Calu3 (cell line): ENCODE data around the gene PPL. TPM values are rescaled to one million over a fixed set of nuclear protein-coding genes. Genes with fewer than 3 reads are reported as not detected.

Experiments
- BruUV-seq: library from RNA; stranded (reverse); fragments of 400-500 nt; replicated peaks from 2 replicates; lab custom pipeline; 2021; lab: Mats Ljungman, UMichigan
- CTCF ChIA-PET: fragments of 300-600 bp; sonication (Branson Sonifier 250); formaldehyde crosslinking; loops from one replicate; lab custom pipeline; 2022; ENCODE audit warnings: antibody characterized with exemption; lab: Charles Lee
- DNase-seq: peaks from one replicate; pipeline ENCODE4 v3.0.0; 2022
- H3K27ac Mint-ChIP-seq: one replicate; pipeline ENCODE4 v1.8.0; 2022; ENCODE audit warnings: mixed read lengths; ENCODE audit not compliant: unreplicated experiment
- H3K27me3 Mint-ChIP-seq: one replicate; pipeline ENCODE4 v1.8.0; 2022; ENCODE audit warnings: mixed read lengths; ENCODE audit not compliant: unreplicated experiment
- H3K36me3 Mint-ChIP-seq: one replicate; pipeline ENCODE4 v1.8.0; 2022; ENCODE audit warnings: mild to moderate bottlenecking, moderate library complexity, mixed read lengths; ENCODE audit not compliant: insufficient read depth, unreplicated experiment
- H3K4me1 Mint-ChIP-seq: one replicate; pipeline ENCODE4 v1.8.0; 2022; ENCODE audit warnings: mild to moderate bottlenecking, low read depth, mixed read lengths; ENCODE audit not compliant: unreplicated experiment
- H3K4me3 Mint-ChIP-seq: one replicate; pipeline ENCODE4 v1.8.0; 2022; ENCODE audit warnings: mild to moderate bottlenecking, low read depth, moderate library complexity, mixed read lengths; ENCODE audit not compliant: unreplicated experiment
- H3K9me3 Mint-ChIP-seq: one replicate; pipeline ENCODE4 v1.8.0; 2022; ENCODE audit warnings: low read depth, mixed read lengths; ENCODE audit not compliant: unreplicated experiment
- CTCF ChIP-seq: fragments of 200-600 bp; IDR thresholded peaks from one replicate; pipeline ENCODE4 v1.8.0; 2022; ENCODE audit warnings: antibody characterized with exemption; ENCODE audit not compliant: unreplicated experiment
- intact Hi-C: fragments of 100-400 bp; cut with micrococcal nuclease; formaldehyde crosslinking; loops from one replicate; pipeline ENCODE4 v1.10.0; 2022; ENCODE audit not compliant: unreplicated experiment
- total RNA-seq: library from RNA; stranded (reverse); gene quantifications from 2 replicates; pipeline ENCODE4 v1.2.3, GENCODE V29; 2022

The PPL gene
- total RNA-seq, 1 experiment from 2014 or later, result 75.0 TPM

DNA sequence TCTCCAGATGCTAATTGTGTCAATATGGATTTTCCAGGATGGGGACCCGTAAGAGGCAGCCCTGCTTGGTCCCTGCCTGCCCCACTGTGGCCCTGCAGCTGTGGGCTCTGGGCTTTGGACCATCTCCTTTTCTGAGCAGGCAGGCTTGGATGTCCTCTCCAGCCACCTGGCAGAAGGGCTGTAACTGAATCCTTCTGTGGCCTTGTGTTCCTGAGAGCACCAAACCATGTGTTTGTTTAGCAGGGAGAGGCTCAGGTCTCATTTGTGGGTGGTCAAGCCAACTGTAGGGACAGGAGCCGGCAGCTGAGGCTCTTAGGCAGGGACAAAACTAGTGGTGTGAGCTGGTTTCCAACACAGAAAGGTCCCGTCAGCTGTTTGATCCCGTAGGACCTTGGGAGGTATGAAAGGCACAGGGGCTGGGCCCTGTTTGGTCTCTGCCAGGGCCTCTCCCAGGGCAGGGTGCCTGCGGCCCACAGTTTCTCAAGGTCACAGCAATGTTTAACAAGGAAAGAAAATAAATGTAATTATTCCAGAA is 39.7 kb upstream of the PPL start:
- H3K27me3 Mint-ChIP-seq, result peaks cover 48% of the 10 kb centered on the region
- H3K27ac Mint-ChIP-seq, result no peak overlapping the region
- CTCF ChIA-PET, result no interaction called here
- no TSS peak for BruUV-seq
- H3K4me3 Mint-ChIP-seq, result no peak overlapping the region
- no peaks in the 10 kb centered on the region for H3K9me3 Mint-ChIP-seq
- TF ChIP-seq CTCF, result no peak
- H3K36me3 Mint-ChIP-seq, result no peaks in the 10 kb centered on the region
- no peak for DNase-seq
- intact Hi-C loops, result loop anchor here (2.0 kb wide), 1 partner anchor 16 kb away; no protein-coding TSS in a partner anchor
- no peaks in the 10 kb centered on the region for H3K4me1 Mint-ChIP-seq

DNA sequence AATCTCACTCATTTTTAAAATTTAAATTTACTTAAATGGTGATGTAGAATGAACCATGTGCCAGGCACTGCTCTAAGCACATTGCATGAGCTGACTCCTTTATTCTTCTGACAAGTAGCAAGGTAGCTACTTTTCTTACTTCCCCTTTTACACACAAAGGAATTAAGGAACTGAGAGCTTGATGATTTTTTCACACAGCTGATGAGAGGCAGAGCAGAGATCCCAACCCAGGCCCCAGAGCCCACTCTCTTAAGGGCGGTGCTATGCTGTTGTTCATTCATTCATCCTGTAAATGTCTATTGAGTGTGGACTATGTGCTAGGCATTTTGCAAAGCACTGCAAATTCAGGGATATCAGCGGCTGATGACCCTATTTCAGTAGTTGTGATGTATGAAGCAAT is 39.1 kb upstream of the PPL start:
- Mint-ChIP-seq H3K4me3 (no peak overlapping the region), H3K36me3 (no peaks in the 10 kb centered on the region), H3K27ac (no peak overlapping the region), H3K9me3 (no peaks in the 10 kb centered on the region), H3K27me3 (peaks cover 48% of the 10 kb centered on the region), H3K4me1 (no peaks in the 10 kb centered on the region)
- intact Hi-C loops, result loop anchor here (2.0 kb wide), 1 partner anchor 15 kb away; no protein-coding TSS in a partner anchor
- CTCF ChIA-PET, result no interaction called here
- no peak for TF ChIP-seq CTCF
- no TSS peak for BruUV-seq
- no peak for DNase-seq

DNA sequence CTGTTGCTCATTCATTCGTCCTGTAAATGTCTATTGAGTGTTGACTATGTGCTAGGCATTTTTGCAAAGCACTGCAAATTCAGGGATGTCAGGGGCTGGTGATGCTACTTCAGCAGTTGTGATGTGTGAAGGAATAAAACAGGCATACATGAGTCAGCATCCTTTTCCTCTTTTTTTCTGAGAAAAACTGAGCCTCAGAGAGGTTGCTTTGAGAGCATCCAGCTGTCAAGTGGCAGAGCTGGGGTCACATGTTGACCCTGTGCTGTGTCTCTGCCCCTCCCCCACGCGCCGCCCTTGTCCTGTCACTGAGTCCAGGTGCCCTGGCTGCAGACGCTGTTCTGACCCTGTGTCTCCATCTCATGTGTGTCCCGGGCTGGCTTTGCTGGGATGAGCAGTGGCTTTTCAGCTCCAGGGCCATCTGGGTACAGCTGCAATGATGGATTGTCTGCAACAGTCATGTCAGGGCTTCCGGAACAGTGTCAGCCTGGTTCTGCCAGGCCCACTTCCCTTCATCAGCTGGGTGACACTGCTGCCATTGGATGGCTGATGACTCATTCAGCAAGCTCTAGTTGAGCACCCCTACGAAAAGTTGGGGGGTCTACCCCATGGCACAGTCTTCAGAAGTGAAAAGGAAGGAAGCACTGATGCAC is 36.1 kb upstream of the PPL start:
- no peak overlapping the region for H3K27ac Mint-ChIP-seq
- peaks cover 23% of the 10 kb centered on the region for H3K27me3 Mint-ChIP-seq
- CTCF ChIA-PET, result interaction anchor here (0.7 kb wide), 1 partner anchor 10 kb away, joined by 7 read pairs; no protein-coding TSS in a partner anchor

DNA sequence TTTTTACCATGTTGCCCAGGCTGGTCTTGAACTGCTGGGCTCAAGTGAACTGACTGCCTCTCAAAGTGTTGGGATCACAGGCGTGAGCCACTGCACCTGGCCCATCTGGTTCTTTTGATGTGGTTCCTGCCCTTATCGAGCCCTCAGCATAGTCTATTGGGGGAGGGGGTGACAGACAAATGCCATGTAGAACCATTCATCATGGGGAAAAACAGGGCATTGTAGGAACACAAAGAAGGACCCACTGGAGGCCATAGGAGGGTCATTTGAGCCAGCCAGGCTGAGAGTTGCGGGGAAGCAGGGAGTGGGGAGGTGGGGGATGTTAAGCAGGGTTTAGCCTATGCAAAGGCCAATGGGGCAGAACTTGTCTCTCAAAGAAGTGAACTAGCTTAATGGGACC is 33.1 kb upstream of the PPL start:
- no peaks in the 10 kb centered on the region for H3K36me3 Mint-ChIP-seq
- peaks cover 23% of the 10 kb centered on the region for H3K27me3 Mint-ChIP-seq
- H3K9me3 Mint-ChIP-seq, result no peaks in the 10 kb centered on the region
- H3K4me3 Mint-ChIP-seq, result no peak overlapping the region
- intact Hi-C loops, result no loop called here
- BruUV-seq, result no TSS peak
- no peak for DNase-seq
- CTCF ChIA-PET, result no interaction called here
- no peaks in the 10 kb centered on the region for H3K4me1 Mint-ChIP-seq
- no peak for TF ChIP-seq CTCF
- H3K27ac Mint-ChIP-seq, result no peak overlapping the region

More for the DNA sequence above, 36.1 kb upstream of the PPL start:
- DNase-seq, result no peak
- Mint-ChIP-seq H3K36me3 (no peaks in the 10 kb centered on the region), H3K9me3 (no peaks in the 10 kb centered on the region), H3K4me3 (no peak overlapping the region), H3K4me1 (no peaks in the 10 kb centered on the region)
- TF ChIP-seq CTCF, result no peak
- intact Hi-C loops, result no loop called here
- BruUV-seq, result no TSS peak
